Measurements from ENCODE around the gene TRIM22. TPM values are rescaled to one million over a fixed set of nuclear protein-coding genes. Genes with fewer than 3 reads are reported as not detected.

The TRIM22 gene
- total and polyA plus RNA-seq, 9 of the 15 experiments (the other 6 are each of a cell fraction or from before 2014, with no cell fraction given) = 0.06 to 1.1 (median 0.18) TPM; not detected in 2

- no peak for TF ChIP-seq MLX (CRISPR knock-in tag; conservative IDR thresholded peaks at IDR 0.05)
- TF ChIP-seq TCF3 (CRISPR knock-in tag; IDR thresholded peaks at IDR 0.05) = peak; percentile 3; the same call in 1 of the 2 replicates
- peak; percentile 71; the same call in 1 of the 2 replicates for TF ChIP-seq PHF8 (IDR thresholded peaks at IDR 0.05; ENCODE audit: borderline replicate concordance, low read length)
- TF ChIP-seq ZBTB2 (IDR thresholded peaks at IDR 0.05) = peak; percentile 57; the same call in 1 of the 2 replicates
- TF ChIP-seq ESRRA (IDR thresholded peaks at IDR 0.05; ENCODE audit: borderline replicate concordance, low read depth) = peak; percentile 58; the same call in 1 of the 2 replicates
- TF ChIP-seq NONO (IDR thresholded peaks at IDR 0.05; ENCODE audit: low read depth in 2 of 2, low read length in 1 of 2) = peak in 1 of 2 experiments; percentile 65; a peak in 1 of 4 replicates
- 0 out of 2 replicates have a peak, but pooled peaks have one; percentile 25 for TF ChIP-seq OTX1 (CRISPR knock-in tag; IDR thresholded peaks at IDR 0.05)
- TF ChIP-seq RB1 (IDR thresholded peaks at IDR 0.05; ENCODE audit: low read depth) = 0 out of 2 replicates have a peak, but pooled peaks have one; percentile 12
- peak; percentile 55 to 79; a peak in 2 of 4 replicates for TF ChIP-seq ARNT (IDR thresholded peaks at IDR 0.05)
- TF ChIP-seq REST (IDR thresholded peaks at IDR 0.05; ENCODE audit: borderline replicate concordance) = peak; percentile 72
- TF ChIP-seq REST (CRISPR knock-in tag; IDR thresholded peaks at IDR 0.05; ENCODE audit: low read depth) = peak; percentile 53; the same call in 1 of the 2 replicates
- peak; percentile 45; the same call in 1 of the 2 replicates for TF ChIP-seq EP300 (IDR thresholded peaks at IDR 0.05; ENCODE audit: low read length)
- peak; percentile 92 for TF ChIP-seq DPF2 (IDR thresholded peaks at IDR 0.05)
- TF ChIP-seq STAT5A (IDR thresholded peaks at IDR 0.05; ENCODE audit: borderline replicate concordance, low read length) = peak; percentile 14; the same call in 1 of the 2 replicates
- TF ChIP-seq RBFOX2 (IDR thresholded peaks at IDR 0.05; ENCODE audit: low read depth, low read length) = peak; percentile 48; the same call in 1 of the 2 replicates
- 0 out of 2 replicates have a peak, but pooled peaks have one; percentile 8 for TF ChIP-seq HES1 (IDR thresholded peaks at IDR 0.05; ENCODE audit: low read depth)
Observed at GRCh38 chr11:5684646-5685362, 4.8 kb upstream of the TRIM22 start, which contains the start of gene TRIM5 (continued).

All from K562 (cell line).